ENCODE data around the gene CDC42EP1.
A peak's percentile ranks its signal among the peaks of the same experiment; 100 is the strongest.
"Not testable (repeated sequence)": the region's sequence is repeated elsewhere in the genome, so short reads cannot be mapped to it uniquely, and the experiment has no call there.

The CDC42EP1 gene

DNA sequence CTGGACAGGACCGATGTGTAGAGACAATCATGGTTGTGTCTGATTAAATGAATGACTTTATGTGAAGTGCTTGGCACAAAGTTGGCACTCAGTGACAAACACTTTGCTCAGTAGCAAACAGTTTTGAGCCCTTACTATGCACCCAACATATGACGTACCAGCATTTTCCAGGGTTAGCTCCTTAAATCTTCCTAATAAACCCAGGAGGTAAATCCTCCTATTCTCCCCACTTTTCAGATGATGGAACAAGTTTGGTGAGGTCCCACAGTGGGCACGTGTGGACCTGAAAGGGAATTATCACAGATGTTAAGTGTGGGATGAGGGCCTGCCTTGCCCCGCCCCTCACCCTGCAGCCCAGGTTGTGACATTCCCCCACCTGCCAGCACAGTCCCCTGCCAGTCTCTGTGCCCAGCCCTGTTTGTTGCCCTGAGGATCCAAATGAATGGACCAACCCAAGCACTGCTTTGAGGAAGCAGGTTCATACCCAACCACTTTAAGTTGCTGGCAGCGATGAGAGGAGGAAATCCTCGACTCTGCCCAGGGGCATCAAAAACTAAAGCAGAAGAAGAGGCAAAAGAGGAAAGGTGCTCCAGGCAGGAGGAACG lies 34.4 kb upstream of the CDC42EP1 start:
- Histone ChIP-seq H3K9ac (ENCODE audit: low read depth, low read length) (no peak overlapping the region), H3K4me1 (ENCODE audit: insufficient read depth, low read length) (peaks cover 6% of the 10 kb centered on the region; the same call in 1 of the 2 replicates), H3K9me3 (ENCODE audit: control insufficient read depth, insufficient read depth, low read length) (no peaks in the 10 kb centered on the region), H3K36me3 (ENCODE audit: insufficient read depth, low read length) (no peaks in the 10 kb centered on the region)

DNA sequence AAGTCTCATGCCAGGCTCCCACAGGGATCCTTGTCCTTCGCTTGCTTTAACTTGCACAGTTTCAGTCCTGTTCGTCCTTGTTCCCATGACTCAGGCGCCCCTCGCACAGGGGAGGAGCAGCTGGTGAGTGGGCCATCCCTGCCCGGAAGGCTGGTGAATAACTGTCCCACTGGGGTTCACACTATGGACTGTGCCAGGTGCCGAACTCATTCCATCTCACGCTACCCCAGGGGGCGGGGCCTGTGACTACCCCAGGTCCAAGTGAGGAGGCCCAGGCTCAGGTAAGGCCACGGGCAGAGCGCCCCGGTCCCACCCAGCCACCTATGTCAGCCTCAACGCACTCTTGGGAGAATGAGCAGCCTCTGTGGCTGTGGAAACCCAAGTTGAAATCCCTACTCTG lies 33.9 kb upstream of the CDC42EP1 start:
- no peaks in the 10 kb centered on the region for H3K36me3 ChIP-seq (ENCODE audit: insufficient read depth, low read length)
- H3K4me1 ChIP-seq (ENCODE audit: insufficient read depth, low read length): peaks cover 6% of the 10 kb centered on the region; the same call in 1 of the 2 replicates
- H3K9ac ChIP-seq (ENCODE audit: low read depth, low read length): no peak overlapping the region
- no peaks in the 10 kb centered on the region for H3K9me3 ChIP-seq (ENCODE audit: control insufficient read depth, insufficient read depth, low read length)

- H3K9me3 ChIP-seq (ENCODE audit: control insufficient read depth, insufficient read depth, low read length); H3K9ac ChIP-seq (ENCODE audit: low read depth, low read length); H3K4me1 ChIP-seq (ENCODE audit: insufficient read depth, low read length); H3K36me3 ChIP-seq (ENCODE audit: insufficient read depth, low read length): not testable (repeated sequence)
These were observed 33.1 kb upstream of the CDC42EP1 start for GRCh38 chr22:37527081-37527752.

GRCh38 chr22:37527952-37528351 lies 32.3 kb upstream of the CDC42EP1 start:
- H3K36me3 ChIP-seq (ENCODE audit: insufficient read depth, low read length); H3K4me1 ChIP-seq (ENCODE audit: insufficient read depth, low read length); H3K9ac ChIP-seq (ENCODE audit: low read depth, low read length); H3K9me3 ChIP-seq (ENCODE audit: control insufficient read depth, insufficient read depth, low read length): not testable (repeated sequence)

DNA sequence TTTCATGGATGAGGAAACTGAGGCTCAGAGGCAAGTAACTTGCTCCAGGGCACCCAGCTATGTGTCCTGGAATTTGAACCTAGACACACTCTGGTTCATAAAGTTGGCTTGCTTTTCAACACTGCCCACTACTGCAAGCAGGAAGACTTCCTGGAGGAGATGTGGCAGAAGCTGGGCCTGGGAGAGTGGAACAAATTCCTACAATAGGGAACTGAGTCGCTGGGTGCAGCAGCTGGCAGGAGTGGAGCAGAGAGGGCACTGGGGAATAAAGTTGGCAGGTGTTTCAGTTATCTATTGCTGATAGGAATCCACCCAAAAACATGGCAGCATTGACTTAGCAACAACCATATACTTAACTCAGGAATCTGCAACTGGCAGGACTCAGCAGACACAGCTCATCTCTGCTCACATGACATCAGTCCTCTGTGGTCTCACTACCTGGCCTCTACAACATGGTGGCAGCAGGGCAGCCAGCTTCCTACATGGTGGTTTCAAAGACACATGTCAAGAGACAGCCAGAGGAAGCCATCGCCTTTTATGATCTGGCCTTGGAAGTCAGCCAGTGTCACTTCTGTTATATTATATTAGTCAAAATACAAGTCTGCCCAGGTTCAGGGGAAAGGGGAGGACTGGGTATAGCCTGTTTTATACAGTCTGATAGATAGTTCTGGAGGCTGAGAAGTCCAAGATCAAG lies 30.5 kb upstream of the CDC42EP1 start:
- Histone ChIP-seq H3K9me3 (ENCODE audit: control insufficient read depth, insufficient read depth, low read length) (no peaks in the 10 kb centered on the region), H3K4me1 (ENCODE audit: insufficient read depth, low read length) (peaks cover 6% of the 10 kb centered on the region; the same call in 1 of the 2 replicates), H3K36me3 (ENCODE audit: insufficient read depth, low read length) (no peaks in the 10 kb centered on the region), H3K9ac (ENCODE audit: low read depth, low read length) (no peak overlapping the region)

DNA sequence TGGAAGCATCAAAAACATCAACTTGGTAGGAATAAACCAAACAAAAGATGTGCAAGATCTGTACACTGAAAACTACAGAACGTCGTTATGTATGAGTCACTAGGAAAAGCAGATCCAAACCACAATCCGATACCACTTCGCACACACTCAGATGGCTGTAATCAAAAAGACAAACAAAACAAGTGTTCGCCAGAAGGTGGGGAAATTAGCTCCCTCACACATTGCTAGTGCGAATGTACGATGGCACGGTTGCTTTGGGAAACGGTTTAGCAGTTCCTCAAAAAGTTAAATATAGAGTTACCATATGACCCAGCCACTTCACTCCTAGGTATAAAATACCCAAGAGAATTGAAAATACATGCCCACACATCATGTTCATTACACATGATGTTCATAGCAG lies 26.3 kb upstream of the CDC42EP1 start:
- H3K4me1 ChIP-seq (ENCODE audit: insufficient read depth, low read length): peaks cover under 1% of the 10 kb centered on the region; the same call in 1 of the 2 replicates
- no peaks in the 10 kb centered on the region for H3K9me3 ChIP-seq (ENCODE audit: control insufficient read depth, insufficient read depth, low read length)
- no peak overlapping the region for H3K9ac ChIP-seq (ENCODE audit: low read depth, low read length)
- H3K36me3 ChIP-seq (ENCODE audit: insufficient read depth, low read length): no peaks in the 10 kb centered on the region

- Histone ChIP-seq H3K9ac (ENCODE audit: low read depth, low read length) (no peak overlapping the region), H3K9me3 (ENCODE audit: control insufficient read depth, insufficient read depth, low read length) (no peaks in the 10 kb centered on the region), H3K36me3 (ENCODE audit: insufficient read depth, low read length) (no peaks in the 10 kb centered on the region), H3K4me1 (ENCODE audit: insufficient read depth, low read length) (peaks cover 4% of the 10 kb centered on the region; the same call in 1 of the 2 replicates)
These were observed 25.8 kb upstream of the CDC42EP1 start for GRCh38 chr22:37534445-37534844.

GRCh38 chr22:37535159-37535558 lies 25.1 kb upstream of the CDC42EP1 start:
- Histone ChIP-seq H3K9ac (ENCODE audit: low read depth, low read length) (no peak overlapping the region), H3K9me3 (ENCODE audit: control insufficient read depth, insufficient read depth, low read length) (no peaks in the 10 kb centered on the region), H3K4me1 (ENCODE audit: insufficient read depth, low read length) (peaks cover 4% of the 10 kb centered on the region; the same call in 1 of the 2 replicates), H3K36me3 (ENCODE audit: insufficient read depth, low read length) (no peaks in the 10 kb centered on the region)

DNA sequence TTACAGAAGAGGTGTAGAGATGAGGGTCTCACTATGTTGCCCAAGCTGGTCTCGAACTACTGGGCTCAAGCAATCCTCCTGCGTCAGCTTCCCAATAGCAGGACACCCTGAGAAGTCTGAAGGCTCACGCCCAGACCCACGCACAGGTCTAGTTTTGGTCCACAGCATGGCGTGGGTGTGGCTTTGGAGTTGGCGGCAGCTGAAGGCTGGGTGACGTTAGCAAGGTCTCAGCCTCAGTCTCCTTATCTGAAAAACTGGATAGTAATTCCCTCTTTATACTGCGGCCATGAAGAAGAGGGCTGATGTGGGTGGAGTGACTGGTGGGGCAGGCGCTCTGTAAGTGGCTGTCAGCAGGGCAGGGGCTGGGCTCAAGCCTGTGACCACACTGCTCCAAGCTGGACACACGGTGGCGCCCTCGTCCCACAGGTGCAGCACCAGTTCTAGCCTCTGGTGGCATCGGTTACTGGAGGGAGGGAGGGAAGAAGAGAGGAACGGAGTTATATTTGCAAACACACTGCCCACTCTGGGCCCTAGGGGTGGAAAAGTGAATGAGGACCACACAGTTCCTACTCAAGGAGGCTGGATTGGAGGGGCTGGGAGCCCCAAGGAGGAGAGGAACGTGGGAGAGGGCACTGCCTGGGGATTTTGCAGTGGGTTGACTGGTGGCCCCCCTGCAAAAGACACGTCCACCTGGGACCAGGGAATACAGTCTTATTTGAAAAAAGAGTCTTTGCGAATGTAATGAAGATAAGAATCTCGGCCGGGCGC lies 21.5 kb upstream of the CDC42EP1 start:
- H3K9me3 ChIP-seq (ENCODE audit: control insufficient read depth, insufficient read depth, low read length): no peaks in the 10 kb centered on the region
- no peaks in the 10 kb centered on the region for H3K36me3 ChIP-seq (ENCODE audit: insufficient read depth, low read length)
- no peak overlapping the region for H3K9ac ChIP-seq (ENCODE audit: low read depth, low read length)
- peaks cover 17% of the 10 kb centered on the region for H3K4me1 ChIP-seq (ENCODE audit: insufficient read depth, low read length)

DNA sequence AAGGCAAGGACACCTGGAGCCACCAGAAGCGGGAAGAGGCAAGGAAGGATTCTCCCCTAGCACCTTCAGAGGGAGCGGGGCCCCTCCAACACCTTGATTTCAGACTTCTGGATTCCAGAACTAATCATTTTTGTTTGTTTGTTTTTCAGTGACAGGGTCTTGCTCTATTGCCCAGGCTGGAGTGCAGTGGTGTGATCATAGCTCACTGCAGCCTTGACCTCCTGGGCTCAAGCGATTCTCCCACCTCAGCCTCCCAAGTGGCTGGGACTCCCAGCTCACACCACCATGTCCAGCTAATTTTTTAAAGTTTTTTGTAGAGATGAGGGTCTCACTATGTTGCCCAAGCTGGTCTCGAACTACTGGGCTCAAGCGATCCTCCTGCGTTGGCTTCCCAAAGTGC lies 20.5 kb upstream of the CDC42EP1 start:
- not testable (repeated sequence) for H3K9ac ChIP-seq (ENCODE audit: low read depth, low read length); H3K9me3 ChIP-seq (ENCODE audit: control insufficient read depth, insufficient read depth, low read length); H3K36me3 ChIP-seq (ENCODE audit: insufficient read depth, low read length)
- peaks cover 19% of the 10 kb centered on the region for H3K4me1 ChIP-seq (ENCODE audit: insufficient read depth, low read length)

- H3K36me3 ChIP-seq (ENCODE audit: insufficient read depth, low read length); H3K9ac ChIP-seq (ENCODE audit: low read depth, low read length); H3K9me3 ChIP-seq (ENCODE audit: control insufficient read depth, insufficient read depth, low read length): not testable (repeated sequence)
- H3K4me1 ChIP-seq (ENCODE audit: insufficient read depth, low read length): peaks cover 32% of the 10 kb centered on the region
These were observed 17.9 kb upstream of the CDC42EP1 start for GRCh38 chr22:37542416-37542815.

DNA sequence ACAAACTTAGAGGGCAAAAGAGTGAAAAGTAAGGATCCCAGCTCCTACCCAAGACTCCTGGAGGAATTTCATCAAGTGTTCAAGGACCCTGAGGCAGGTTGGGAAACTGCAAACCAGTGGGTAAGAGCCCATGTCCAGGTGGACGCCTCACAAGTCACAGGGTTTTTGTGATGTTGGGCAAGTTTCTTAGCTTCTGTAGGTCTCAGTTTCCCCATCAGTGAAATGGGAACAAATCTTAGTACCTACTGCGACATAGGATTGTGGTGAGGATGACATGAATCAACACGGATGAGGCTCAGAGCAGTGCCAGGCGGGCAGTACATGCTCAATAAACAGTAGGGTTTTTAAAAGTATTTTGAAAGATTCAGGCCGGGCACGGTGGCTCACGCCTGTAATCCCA lies 17.3 kb upstream of the CDC42EP1 start:
- no peak overlapping the region for H3K9ac ChIP-seq (ENCODE audit: low read depth, low read length)
- H3K36me3 ChIP-seq (ENCODE audit: insufficient read depth, low read length): no peaks in the 10 kb centered on the region
- no peaks in the 10 kb centered on the region for H3K9me3 ChIP-seq (ENCODE audit: control insufficient read depth, insufficient read depth, low read length)
- H3K4me1 ChIP-seq (ENCODE audit: insufficient read depth, low read length): peaks cover 33% of the 10 kb centered on the region

DNA sequence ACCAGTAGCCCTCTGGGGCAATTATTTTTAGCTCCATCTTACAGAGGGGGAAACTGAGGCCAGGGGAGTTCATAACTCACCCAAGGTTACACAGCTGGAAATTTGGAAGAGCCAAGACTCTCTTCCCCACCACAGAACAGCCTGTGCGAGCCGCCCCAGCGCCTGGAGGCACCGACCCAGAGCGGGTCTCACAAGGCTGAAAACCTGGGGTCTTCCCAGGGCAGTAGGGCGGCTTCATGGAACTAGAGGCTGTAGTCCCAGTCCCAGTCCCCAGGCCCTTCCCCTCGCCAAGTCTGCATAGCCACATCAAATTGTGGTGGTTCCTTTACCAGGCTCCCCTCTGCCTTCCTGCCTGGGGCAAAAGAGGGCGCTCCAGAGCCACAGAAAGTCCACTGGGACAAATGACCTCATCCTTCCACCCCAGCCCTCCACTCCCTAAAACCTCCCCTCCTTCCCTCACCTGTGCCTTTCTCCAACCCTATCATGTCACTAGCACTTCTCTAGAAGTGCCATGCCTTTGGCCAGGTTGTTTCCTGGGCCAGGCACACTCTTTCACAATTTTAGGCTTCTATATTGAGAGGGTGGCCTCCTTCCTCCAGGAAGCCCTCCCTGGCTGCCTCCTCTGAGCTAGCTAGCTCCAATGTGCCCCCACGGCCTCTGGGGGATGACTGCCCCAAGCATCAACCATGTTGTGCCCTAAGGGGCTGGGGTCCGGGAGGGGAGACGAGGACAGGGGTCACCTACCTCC lies 15.2 kb upstream of the CDC42EP1 start:
- no peaks in the 10 kb centered on the region for H3K9me3 ChIP-seq (ENCODE audit: control insufficient read depth, insufficient read depth, low read length)
- peaks cover 36% of the 10 kb centered on the region for H3K4me1 ChIP-seq (ENCODE audit: insufficient read depth, low read length)
- peak overlapping the region; percentile 64 for H3K9ac ChIP-seq (ENCODE audit: low read depth, low read length)
- H3K36me3 ChIP-seq (ENCODE audit: insufficient read depth, low read length): no peaks in the 10 kb centered on the region
